Upper lobe of right lung (tissue), 1 donor: ENCODE measurements around the gene CREB3L1. TPM values are rescaled to one million over a fixed set of nuclear protein-coding genes. Genes with fewer than 3 reads are reported as not detected.

Experiments used
- ATAC-seq: fragments of 200-7000 bp; cut with Tn5 transposase; one replicate; pipeline ENCODE4 v1.9.1; 2020; ENCODE audit warnings: mild to moderate bottlenecking, moderate library complexity
- DNase-seq: peaks from one replicate; pipeline ENCODE4 v3.0.0-alpha.2; 2020
- H3K27ac ChIP-seq: fragments of 200-600 bp; one replicate; pipeline ENCODE4 v1.8.0; 2022
- H3K27me3 ChIP-seq: fragments of 200-600 bp; one replicate; pipeline ENCODE4 v1.8.0; 2022; ENCODE audit warnings: mild to moderate bottlenecking
- H3K36me3 ChIP-seq: fragments of 200-600 bp; one replicate; pipeline ENCODE4 v1.8.0; 2022
- H3K4me1 ChIP-seq: fragments of 200-600 bp; one replicate; pipeline ENCODE4 v1.8.0; 2022
- H3K4me3 ChIP-seq: fragments of 200-600 bp; one replicate; pipeline ENCODE4 v1.8.0; 2022; ENCODE audit warnings: mild to moderate bottlenecking
- H3K9me3 ChIP-seq: fragments of 200-600 bp; one replicate; pipeline ENCODE4 v1.8.0; 2022
- intact Hi-C: fragments of 100-400 bp; cut with DNase I; formaldehyde crosslinking; loops from one replicate; pipeline ENCODE4 v1.11.0; 2022
- total RNA-seq: library from RNA; stranded (reverse); fragmentation: NEBNext Ultra II Directional; extraction: Animal tissue kit (Norgen Biotek cat#: 25700); gene quantifications from one replicate; pipeline ENCODE4 v1.2.1, GENCODE V29; 2021
- TF ChIP-seq, protein P1 (sequence below): fragments of 200-600 bp; IDR thresholded peaks from one replicate; pipeline ENCODE4 v1.8.0; 2022; ENCODE audit warnings: antibody characterized with exemption
- donor health status: DM: no; HTN: yes; CAD: no; lungs with severe emphysema.

CREB3L1 gene
- total RNA-seq, 1 donor from 2014 or later = 47.4 TPM

DNA sequence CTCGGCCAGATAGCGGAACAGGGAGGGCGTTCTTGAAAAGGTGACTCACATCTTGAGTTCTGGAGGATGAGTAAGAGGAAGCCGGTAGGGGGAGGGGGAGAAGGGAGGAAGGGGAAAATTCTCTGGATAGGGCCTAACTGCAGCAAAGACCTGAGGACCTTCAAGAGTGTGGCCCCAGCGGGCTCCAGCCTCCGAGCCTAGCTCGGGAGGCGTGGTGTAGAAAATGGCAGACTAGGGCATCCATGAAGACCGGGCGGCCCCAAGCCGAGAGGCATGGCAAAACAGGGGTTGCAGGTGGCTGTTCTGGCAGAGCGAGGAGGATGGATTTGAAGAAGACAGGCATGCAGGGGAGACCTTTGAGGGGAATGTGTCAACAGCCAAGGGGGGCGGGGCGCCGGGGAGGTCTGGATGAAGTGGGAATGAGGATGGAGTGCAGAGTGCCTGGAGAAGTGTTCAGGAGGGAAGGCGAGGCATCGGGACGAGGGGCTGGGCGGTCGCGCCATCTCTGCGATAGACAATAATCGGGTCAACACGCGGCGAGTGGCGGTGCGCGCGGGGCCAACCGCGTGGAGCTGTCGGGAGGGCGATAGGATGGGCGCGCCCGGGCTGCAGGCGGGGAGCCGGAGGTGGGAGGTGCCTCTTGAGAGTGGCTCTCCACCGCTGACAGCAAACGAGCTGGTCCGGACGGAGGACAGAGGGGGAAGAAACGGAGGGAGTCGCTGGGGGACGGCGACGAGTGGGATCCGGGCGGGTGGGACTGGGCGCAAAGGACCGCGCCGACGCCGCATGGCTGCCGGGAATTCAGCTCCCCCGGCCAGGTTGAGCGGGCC is 40.0 kb upstream of the CREB3L1 start:
- intact Hi-C loops = no loop called here
- peak; percentile 81 for DNase-seq
- no peaks in the 10 kb centered on the region for H3K36me3 ChIP-seq
- ATAC-seq = peak; percentile 56
- peak overlapping the region; percentile 55 for H3K4me3 ChIP-seq
- H3K4me1 ChIP-seq = peaks cover 31% of the 10 kb centered on the region
- no peaks in the 10 kb centered on the region for H3K27me3 ChIP-seq
- peak overlapping the region; percentile 82 for H3K27ac ChIP-seq
- TF ChIP-seq, protein P1, sequence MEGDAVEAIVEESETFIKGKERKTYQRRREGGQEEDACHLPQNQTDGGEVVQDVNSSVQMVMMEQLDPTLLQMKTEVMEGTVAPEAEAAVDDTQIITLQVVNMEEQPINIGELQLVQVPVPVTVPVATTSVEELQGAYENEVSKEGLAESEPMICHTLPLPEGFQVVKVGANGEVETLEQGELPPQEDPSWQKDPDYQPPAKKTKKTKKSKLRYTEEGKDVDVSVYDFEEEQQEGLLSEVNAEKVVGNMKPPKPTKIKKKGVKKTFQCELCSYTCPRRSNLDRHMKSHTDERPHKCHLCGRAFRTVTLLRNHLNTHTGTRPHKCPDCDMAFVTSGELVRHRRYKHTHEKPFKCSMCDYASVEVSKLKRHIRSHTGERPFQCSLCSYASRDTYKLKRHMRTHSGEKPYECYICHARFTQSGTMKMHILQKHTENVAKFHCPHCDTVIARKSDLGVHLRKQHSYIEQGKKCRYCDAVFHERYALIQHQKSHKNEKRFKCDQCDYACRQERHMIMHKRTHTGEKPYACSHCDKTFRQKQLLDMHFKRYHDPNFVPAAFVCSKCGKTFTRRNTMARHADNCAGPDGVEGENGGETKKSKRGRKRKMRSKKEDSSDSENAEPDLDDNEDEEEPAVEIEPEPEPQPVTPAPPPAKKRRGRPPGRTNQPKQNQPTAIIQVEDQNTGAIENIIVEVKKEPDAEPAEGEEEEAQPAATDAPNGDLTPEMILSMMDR = no peak
- H3K9me3 ChIP-seq = no peaks in the 10 kb centered on the region

DNA sequence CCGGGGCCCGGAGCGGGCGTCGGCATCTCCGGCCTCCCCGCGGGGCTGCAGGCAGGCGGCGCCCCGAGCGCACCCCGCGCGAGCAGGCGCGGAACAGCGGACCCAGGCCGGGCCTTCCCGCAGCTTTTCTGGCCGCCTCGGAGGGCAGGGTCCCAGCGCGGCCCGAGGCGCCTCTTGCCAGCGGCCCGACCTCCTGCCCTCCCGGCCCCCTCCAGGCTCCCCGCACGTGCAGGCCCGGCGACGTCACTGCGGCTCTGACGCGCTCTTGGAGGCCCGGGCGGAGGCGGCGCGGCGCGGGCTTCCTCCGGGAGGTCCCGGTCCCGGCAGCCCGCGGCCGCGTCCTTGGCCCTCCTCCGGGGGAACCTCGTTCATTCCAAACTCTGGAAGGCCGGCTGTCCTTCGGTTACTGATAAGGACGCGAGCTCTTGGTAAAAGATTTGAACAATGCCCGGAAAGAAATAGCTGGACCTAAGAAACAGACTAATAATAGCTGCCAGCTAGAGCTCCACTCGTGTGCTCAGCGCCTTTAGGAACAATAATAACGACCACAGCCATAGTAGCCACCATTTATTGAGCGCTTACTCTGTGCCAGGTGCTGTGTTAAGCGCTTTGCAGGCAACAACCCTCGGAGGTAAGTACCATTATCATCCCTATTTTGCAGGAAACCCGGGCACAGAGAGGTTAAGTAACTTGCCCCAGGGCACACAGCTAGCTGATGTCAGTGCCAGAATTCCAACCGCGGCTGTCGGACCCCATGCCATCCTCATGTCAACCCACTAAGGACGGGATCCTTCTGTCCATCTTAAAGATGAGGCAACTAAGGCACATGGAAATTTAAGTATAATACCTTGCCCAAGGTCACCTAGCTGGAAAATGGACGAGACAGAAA is 39.1 kb upstream of the CREB3L1 start:
- H3K9me3 ChIP-seq = no peaks in the 10 kb centered on the region
- TF ChIP-seq, protein P1 = no peak
- DNase-seq (peak; percentile 89), ATAC-seq (peak; percentile 68)
- H3K4me3 ChIP-seq = peak overlapping the region; percentile 55
- H3K27ac ChIP-seq = peak overlapping the region; percentile 82
- no peaks in the 10 kb centered on the region for H3K36me3 ChIP-seq
- intact Hi-C loops = no loop called here
- peaks cover 37% of the 10 kb centered on the region for H3K4me1 ChIP-seq
- no peaks in the 10 kb centered on the region for H3K27me3 ChIP-seq

DNA sequence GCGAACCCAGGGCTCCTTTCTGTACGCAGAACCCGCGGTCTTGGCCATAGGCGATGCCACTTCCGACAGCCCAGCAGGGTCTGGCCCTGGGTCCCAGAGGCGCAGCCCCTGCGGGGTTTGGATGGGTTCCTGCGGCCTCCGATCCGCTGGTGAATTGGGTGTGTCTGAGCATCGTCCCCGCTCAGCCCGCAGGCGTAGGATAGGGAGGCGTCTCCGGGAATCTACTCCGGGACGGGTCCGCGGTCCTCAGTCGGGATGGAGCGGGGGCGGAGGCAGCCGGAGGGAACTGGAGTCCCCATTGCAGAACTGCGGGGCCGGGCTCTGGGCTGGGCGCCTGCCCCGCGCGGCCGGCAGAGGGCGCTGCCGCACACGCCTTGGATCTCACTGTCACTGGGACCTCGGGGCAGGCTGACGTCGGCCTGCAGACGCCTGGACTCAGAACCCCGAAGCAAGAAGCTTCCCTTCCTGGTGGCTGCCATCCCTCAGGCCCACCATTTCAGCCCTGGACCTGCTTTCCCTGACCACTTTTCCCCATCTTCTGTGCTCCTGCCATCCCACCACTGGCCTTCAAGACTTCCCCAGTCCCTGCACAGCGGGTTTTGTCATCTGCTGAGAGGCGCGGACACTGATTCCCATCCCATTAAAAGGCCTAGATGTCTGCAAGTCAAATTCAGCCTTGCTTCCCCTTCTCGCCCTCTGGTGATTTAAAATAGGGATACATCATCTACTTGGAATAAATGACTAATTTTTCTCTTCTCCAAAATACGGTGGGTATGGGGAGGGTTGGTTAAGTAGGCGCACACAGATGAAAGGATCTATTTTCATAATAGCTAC is 38.3 kb upstream of the CREB3L1 start:
- intact Hi-C loops = no loop called here
- ATAC-seq = peak; percentile 90
- H3K27ac ChIP-seq = peak overlapping the region; percentile 82

DNA sequence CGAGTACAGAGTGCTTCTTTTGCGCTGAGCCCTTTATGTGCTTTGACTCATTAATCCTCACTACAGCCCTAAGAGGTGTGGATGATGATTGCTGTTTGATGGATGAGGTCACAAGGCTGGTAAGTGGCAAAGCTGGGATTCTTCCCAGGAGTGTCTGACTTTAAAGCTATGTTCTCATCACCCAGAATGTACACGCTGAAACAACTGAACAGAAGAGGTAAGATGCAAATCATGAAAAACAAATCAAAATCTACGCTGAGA is 37.7 kb upstream of the CREB3L1 start:
- no peak overlapping the region for H3K27ac ChIP-seq
- no peak for ATAC-seq

More for the DNA sequence above, 38.3 kb upstream of the CREB3L1 start:
- peak overlapping the region; percentile 55 for H3K4me3 ChIP-seq
- no peaks in the 10 kb centered on the region for H3K36me3 ChIP-seq
- peak; percentile 93 for DNase-seq
- no peaks in the 10 kb centered on the region for H3K9me3 ChIP-seq
- peaks cover 42% of the 10 kb centered on the region for H3K4me1 ChIP-seq
- no peaks in the 10 kb centered on the region for H3K27me3 ChIP-seq
- TF ChIP-seq, protein P1 = peak; percentile 99

DNA sequence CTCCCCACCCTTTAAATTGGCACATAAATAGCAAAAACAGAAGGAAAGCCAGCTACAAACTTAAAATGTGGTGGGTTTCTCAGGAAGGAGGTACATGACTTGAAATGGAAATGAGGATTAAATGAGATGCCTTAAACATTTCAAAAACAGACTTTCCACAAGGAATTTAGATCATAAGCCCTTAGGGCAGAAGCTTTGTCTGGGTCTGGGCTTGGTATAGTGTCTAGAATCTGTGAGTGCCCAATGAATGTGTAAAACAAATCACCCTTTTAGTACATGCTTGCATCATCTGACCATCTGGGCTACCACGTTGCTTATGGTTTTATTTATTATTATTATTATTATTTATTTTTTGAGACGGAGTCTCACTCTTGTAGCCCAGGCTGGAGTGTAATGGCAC is 37.1 kb upstream of the CREB3L1 start:
- H3K4me1 ChIP-seq = peaks cover 42% of the 10 kb centered on the region
- intact Hi-C loops = loop anchor here (2.0 kb wide), 1 partner anchor 68 kb away; no protein-coding TSS in a partner anchor
- H3K36me3 ChIP-seq = no peaks in the 10 kb centered on the region
- H3K4me3 ChIP-seq = no peak overlapping the region
- ATAC-seq (no peak), DNase-seq (no peak)
- TF ChIP-seq, protein P1 = no peak
- H3K27me3 ChIP-seq = no peaks in the 10 kb centered on the region
- no peaks in the 10 kb centered on the region for H3K9me3 ChIP-seq
- no peak overlapping the region for H3K27ac ChIP-seq

More for the DNA sequence above, 37.7 kb upstream of the CREB3L1 start:
- H3K4me1 ChIP-seq = peaks cover 42% of the 10 kb centered on the region
- H3K36me3 ChIP-seq = no peaks in the 10 kb centered on the region
- no peak for DNase-seq
- intact Hi-C loops = loop anchor here (2.0 kb wide), 1 partner anchor 69 kb away; no protein-coding TSS in a partner anchor
- TF ChIP-seq, protein P1 = no peak
- no peak overlapping the region for H3K4me3 ChIP-seq
- H3K9me3 ChIP-seq = no peaks in the 10 kb centered on the region
- H3K27me3 ChIP-seq = no peaks in the 10 kb centered on the region
